ENCODE results near the gene CD226.

CD226 gene

DNA sequence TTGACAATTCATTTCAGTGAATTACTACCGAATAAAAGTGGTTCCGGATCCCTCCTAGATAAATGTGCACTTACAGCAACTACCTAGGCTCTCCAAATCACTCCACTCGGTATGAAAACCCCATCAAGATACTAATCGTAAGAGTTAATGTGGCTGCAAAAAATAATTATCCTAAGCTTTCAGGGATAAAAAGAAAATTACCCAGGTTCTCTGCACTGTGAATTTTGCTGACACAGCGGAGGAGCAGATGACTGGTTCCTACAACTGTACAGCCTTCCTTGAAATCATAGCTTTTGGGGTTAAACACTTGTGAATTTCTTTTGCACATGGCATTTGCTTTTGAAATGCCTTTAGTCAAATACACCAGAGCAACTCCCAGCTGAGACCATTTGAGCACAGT, 104.7 kb downstream of the CD226 start:
- TF ChIP-seq CSDC2 (CRISPR knock-in tag; IDR thresholded peaks at IDR 0.05) (no peak), TCF4 (CRISPR knock-in tag; IDR thresholded peaks at IDR 0.05; ENCODE audit: borderline replicate concordance) (no peak), BACH2 (CRISPR knock-in tag; IDR thresholded peaks at IDR 0.05; ENCODE audit: borderline replicate concordance) (no peak), ZNF70 (CRISPR knock-in tag; IDR thresholded peaks at IDR 0.05) (no peak), ARNTL (CRISPR knock-in tag; IDR thresholded peaks at IDR 0.05; ENCODE audit: borderline replicate concordance, low read depth) (no peak), ZFP30 (CRISPR knock-in tag; IDR thresholded peaks at IDR 0.05) (no peak), ZFP3 (CRISPR knock-in tag; IDR thresholded peaks at IDR 0.05) (no peak), ISL1 (CRISPR knock-in tag; IDR thresholded peaks at IDR 0.05) (no peak), GLIS3 (CRISPR knock-in tag; IDR thresholded peaks at IDR 0.05) (no peak), ZNF8 (CRISPR knock-in tag; IDR thresholded peaks at IDR 0.05) (no peak), TOX (CRISPR knock-in tag; IDR thresholded peaks at IDR 0.05; ENCODE audit: borderline replicate concordance) (no peak), PPARA (CRISPR knock-in tag; IDR thresholded peaks at IDR 0.05; ENCODE audit: borderline replicate concordance) (no peak), ESRRG (CRISPR knock-in tag; IDR thresholded peaks at IDR 0.05) (no peak), RARB (CRISPR knock-in tag; IDR thresholded peaks at IDR 0.05) (no peak), ZC3H10 (CRISPR knock-in tag; IDR thresholded peaks at IDR 0.05) (no peak), OSR1 (CRISPR knock-in tag; IDR thresholded peaks at IDR 0.05) (no peak)
- TF ChIP-seq, protein P1, sequence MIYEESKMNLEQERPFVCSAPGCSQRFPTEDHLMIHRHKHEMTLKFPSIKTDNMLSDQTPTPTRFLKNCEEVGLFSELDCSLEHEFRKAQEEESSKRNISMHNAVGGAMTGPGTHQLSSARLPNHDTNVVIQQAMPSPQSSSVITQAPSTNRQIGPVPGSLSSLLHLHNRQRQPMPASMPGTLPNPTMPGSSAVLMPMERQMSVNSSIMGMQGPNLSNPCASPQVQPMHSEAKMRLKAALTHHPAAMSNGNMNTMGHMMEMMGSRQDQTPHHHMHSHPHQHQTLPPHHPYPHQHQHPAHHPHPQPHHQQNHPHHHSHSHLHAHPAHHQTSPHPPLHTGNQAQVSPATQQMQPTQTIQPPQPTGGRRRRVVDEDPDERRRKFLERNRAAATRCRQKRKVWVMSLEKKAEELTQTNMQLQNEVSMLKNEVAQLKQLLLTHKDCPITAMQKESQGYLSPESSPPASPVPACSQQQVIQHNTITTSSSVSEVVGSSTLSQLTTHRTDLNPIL (CRISPR knock-in tag; IDR thresholded peaks at IDR 0.05; ENCODE audit: low read depth): no peak
- TF ChIP-seq, protein P2, sequence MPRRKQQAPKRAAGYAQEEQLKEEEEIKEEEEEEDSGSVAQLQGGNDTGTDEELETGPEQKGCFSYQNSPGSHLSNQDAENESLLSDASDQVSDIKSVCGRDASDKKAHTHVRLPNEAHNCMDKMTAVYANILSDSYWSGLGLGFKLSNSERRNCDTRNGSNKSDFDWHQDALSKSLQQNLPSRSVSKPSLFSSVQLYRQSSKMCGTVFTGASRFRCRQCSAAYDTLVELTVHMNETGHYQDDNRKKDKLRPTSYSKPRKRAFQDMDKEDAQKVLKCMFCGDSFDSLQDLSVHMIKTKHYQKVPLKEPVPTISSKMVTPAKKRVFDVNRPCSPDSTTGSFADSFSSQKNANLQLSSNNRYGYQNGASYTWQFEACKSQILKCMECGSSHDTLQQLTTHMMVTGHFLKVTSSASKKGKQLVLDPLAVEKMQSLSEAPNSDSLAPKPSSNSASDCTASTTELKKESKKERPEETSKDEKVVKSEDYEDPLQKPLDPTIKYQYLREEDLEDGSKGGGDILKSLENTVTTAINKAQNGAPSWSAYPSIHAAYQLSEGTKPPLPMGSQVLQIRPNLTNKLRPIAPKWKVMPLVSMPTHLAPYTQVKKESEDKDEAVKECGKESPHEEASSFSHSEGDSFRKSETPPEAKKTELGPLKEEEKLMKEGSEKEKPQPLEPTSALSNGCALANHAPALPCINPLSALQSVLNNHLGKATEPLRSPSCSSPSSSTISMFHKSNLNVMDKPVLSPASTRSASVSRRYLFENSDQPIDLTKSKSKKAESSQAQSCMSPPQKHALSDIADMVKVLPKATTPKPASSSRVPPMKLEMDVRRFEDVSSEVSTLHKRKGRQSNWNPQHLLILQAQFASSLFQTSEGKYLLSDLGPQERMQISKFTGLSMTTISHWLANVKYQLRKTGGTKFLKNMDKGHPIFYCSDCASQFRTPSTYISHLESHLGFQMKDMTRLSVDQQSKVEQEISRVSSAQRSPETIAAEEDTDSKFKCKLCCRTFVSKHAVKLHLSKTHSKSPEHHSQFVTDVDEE (CRISPR knock-in tag; IDR thresholded peaks at IDR 0.05): no peak
- TF ChIP-seq, protein P3, sequence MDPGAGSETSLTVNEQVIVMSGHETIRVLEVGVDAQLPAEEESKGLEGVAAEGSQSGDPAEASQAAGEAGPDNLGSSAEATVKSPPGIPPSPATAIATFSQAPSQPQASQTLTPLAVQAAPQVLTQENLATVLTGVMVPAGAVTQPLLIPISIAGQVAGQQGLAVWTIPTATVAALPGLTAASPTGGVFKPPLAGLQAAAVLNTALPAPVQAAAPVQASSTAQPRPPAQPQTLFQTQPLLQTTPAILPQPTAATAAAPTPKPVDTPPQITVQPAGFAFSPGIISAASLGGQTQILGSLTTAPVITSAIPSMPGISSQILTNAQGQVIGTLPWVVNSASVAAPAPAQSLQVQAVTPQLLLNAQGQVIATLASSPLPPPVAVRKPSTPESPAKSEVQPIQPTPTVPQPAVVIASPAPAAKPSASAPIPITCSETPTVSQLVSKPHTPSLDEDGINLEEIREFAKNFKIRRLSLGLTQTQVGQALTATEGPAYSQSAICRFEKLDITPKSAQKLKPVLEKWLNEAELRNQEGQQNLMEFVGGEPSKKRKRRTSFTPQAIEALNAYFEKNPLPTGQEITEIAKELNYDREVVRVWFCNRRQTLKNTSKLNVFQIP (CRISPR knock-in tag; IDR thresholded peaks at IDR 0.05; ENCODE audit: borderline replicate concordance, low read depth): no peak
- no peak for ATAC-seq

DNA sequence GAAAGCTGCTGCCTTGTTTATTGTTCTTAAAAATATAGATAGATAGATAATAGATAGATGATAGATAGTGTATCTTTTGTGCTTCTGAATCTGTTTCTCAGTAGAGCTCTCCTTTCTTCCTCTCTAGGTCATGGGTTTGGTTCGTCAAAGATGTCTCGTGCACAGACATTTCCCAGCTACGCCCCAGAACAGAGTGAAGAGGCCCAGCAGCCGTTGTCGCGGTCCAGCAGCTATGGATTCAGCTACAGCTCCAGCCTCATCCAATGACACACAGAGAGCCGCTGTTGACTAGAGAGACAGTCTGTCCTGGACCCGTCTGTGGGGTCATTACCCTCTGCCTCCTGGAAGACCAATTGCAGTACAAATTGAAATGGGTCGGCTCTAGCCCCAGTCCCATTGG, 106.6 kb downstream of the CD226 start:
- ATAC-seq: no peak
- TF ChIP-seq ARNTL (CRISPR knock-in tag; IDR thresholded peaks at IDR 0.05; ENCODE audit: borderline replicate concordance, low read depth): no peak
- TF ChIP-seq TCF4 (CRISPR knock-in tag; IDR thresholded peaks at IDR 0.05; ENCODE audit: borderline replicate concordance): no peak
- TF ChIP-seq, protein P4, sequence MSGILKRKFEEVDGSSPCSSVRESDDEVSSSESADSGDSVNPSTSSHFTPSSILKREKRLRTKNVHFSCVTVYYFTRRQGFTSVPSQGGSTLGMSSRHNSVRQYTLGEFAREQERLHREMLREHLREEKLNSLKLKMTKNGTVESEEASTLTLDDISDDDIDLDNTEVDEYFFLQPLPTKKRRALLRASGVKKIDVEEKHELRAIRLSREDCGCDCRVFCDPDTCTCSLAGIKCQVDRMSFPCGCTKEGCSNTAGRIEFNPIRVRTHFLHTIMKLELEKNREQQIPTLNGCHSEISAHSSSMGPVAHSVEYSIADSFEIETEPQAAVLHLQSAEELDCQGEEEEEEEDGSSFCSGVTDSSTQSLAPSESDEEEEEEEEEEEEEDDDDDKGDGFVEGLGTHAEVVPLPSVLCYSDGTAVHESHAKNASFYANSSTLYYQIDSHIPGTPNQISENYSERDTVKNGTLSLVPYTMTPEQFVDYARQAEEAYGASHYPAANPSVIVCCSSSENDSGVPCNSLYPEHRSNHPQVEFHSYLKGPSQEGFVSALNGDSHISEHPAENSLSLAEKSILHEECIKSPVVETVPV (CRISPR knock-in tag; IDR thresholded peaks at IDR 0.05): no peak
- TF ChIP-seq PPARA (CRISPR knock-in tag; IDR thresholded peaks at IDR 0.05; ENCODE audit: borderline replicate concordance): no peak
- no peak for TF ChIP-seq CSDC2 (CRISPR knock-in tag; IDR thresholded peaks at IDR 0.05)
- TF ChIP-seq, protein P5, sequence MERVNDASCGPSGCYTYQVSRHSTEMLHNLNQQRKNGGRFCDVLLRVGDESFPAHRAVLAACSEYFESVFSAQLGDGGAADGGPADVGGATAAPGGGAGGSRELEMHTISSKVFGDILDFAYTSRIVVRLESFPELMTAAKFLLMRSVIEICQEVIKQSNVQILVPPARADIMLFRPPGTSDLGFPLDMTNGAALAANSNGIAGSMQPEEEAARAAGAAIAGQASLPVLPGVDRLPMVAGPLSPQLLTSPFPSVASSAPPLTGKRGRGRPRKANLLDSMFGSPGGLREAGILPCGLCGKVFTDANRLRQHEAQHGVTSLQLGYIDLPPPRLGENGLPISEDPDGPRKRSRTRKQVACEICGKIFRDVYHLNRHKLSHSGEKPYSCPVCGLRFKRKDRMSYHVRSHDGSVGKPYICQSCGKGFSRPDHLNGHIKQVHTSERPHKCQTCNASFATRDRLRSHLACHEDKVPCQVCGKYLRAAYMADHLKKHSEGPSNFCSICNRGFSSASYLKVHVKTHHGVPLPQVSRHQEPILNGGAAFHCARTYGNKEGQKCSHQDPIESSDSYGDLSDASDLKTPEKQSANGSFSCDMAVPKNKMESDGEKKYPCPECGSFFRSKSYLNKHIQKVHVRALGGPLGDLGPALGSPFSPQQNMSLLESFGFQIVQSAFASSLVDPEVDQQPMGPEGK (CRISPR knock-in tag; IDR thresholded peaks at IDR 0.05; ENCODE audit: borderline replicate concordance): no peak
- TF ChIP-seq TOX (CRISPR knock-in tag; IDR thresholded peaks at IDR 0.05; ENCODE audit: borderline replicate concordance): no peak
- TF ChIP-seq RARB (CRISPR knock-in tag; IDR thresholded peaks at IDR 0.05): no peak
- no peak for TF ChIP-seq ZNF565 (CRISPR knock-in tag; conservative IDR thresholded peaks at IDR 0.05; ENCODE audit: low read depth)
- TF ChIP-seq GLIS3 (CRISPR knock-in tag; IDR thresholded peaks at IDR 0.05): no peak
- TF ChIP-seq ISL1 (CRISPR knock-in tag; IDR thresholded peaks at IDR 0.05): no peak
- no peak for TF ChIP-seq ZNF70 (CRISPR knock-in tag; IDR thresholded peaks at IDR 0.05)
- TF ChIP-seq ZFP30 (CRISPR knock-in tag; IDR thresholded peaks at IDR 0.05): no peak
